Coronary artery (tissue), 2 donors: Measurements from ENCODE around the gene ZBTB20.

Source experiments
- DNase-seq: peaks from one replicate; pipeline ENCODE4 v3.0.0-alpha.2; 2017; ENCODE audit warnings: low spot score
- H3K27ac ChIP-seq, 2 donors: fragments of 200-600 bp; sonication (generic); one replicate each; pipeline ENCODE4 v1.5.1; 2016 to 2019
- H3K4me3 ChIP-seq: fragments of 200-600 bp; sonication (generic); 2 replicates; pipeline ENCODE4 v1.5.1; 2016; ENCODE audit warnings: mild to moderate bottlenecking, moderate library complexity
- CTCF ChIP-seq: fragments of 200-600 bp; sonication (generic); IDR thresholded peaks from one replicate; pipeline ENCODE4 v1.5.1; 2019; ENCODE audit warnings: antibody characterized with exemption

The ZBTB20 gene

DNA sequence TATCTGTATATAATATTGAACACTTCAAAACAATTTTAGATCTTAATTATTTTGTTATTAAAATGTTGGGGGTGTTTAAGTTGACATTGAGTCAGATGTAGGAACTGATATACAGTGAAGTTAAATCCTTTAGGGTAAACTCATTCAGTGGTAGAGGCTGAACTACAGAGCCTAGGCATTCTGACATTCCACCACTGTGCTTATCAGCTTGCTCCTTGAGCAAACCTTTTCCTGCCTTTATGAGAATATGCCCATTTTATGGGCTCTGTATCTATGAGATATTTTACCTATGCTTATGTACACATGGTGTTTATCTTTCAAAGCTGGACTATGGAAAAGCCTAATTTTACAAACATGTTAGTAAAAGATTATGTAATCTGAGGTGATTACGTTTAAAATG, 407.5 kb downstream of the ZBTB20 start:
- TF ChIP-seq CTCF = no peak
- Histone ChIP-seq H3K4me3 (no peak overlapping the region), H3K27ac (no peak overlapping the region)
- no peak for DNase-seq

- H3K4me3 ChIP-seq = no peak overlapping the region
- TF ChIP-seq CTCF = no peak
- no peak for DNase-seq
- no peak overlapping the region for H3K27ac ChIP-seq
Measured at GRCh38 chr3:114732353-114732752, 414.7 kb downstream of the ZBTB20 start.

- Histone ChIP-seq H3K4me3 (no peak overlapping the region), H3K27ac (no peak overlapping the region)
- DNase-seq = no peak
- TF ChIP-seq CTCF = no peak
Measured at GRCh38 chr3:114730397-114730796, 416.7 kb downstream of the ZBTB20 start.

DNA sequence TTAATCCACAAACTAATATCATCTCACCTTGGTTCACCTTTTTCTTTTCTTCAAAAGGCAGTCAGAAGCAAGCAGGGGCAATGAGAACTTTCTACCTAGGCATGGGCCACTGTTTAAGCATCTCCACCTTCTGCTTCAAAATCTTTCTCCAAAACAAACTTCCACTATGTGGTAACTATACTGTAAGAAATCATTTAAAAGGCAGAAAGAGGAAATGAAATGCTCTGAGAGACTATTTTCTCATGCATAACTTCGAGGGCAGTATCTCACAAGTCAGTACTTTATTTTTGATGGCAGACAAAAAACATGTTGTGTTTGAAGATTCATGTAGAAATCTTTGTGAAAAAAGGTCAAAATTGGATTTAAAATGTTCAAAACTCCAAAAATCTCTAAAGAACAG, 419.7 kb downstream of the ZBTB20 start:
- no peak for TF ChIP-seq CTCF
- no peak overlapping the region for H3K27ac ChIP-seq
- H3K4me3 ChIP-seq = no peak overlapping the region

DNA sequence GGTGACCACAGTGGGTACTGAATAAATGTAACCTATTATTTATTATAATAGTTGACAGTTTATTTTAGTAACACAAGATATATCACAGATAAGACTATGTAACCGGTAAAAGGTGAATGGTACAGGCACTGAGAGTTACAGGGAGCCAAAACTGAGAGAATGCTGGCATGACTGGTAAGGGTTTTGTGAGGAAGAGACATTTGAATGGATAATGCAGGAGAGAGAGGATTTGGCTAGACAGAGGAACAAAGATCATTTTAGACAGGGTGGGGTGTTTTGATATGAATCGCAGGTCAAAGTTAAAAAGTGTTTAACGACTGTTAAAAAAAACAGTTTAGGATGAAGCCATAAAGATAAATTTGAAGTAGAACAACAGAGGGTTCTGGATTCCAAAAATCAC, 421.1 kb downstream of the ZBTB20 start:
- DNase-seq = no peak
- no peak for TF ChIP-seq CTCF
- Histone ChIP-seq H3K27ac (no peak overlapping the region), H3K4me3 (no peak overlapping the region)

More for the DNA sequence above, 419.7 kb downstream of the ZBTB20 start:
- DNase-seq = no peak

DNA sequence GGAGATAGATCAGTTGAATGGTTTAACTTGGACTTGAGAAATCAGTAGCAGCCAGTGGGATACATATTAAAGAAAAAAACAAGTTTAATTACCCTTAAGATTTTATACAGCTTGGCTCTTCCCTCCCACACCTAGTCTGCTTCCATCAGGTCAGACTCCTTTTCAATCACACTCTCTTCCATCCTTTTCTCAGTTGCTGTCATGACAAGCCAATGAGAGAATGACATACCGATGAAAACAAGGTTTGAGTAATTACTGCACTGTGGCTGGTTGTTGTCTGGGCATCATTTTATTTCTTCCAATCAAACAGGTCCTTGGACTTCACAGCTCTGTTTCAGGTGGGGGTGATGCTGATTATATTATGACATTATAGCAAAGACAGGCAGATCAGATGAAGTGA, 424.6 kb downstream of the ZBTB20 start:
- TF ChIP-seq CTCF = no peak
- no peak overlapping the region for H3K4me3 ChIP-seq
- no peak for DNase-seq
- H3K27ac ChIP-seq = no peak overlapping the region

- no peak for DNase-seq
- TF ChIP-seq CTCF = no peak
- Histone ChIP-seq H3K4me3 (no peak overlapping the region), H3K27ac (no peak overlapping the region)
Measured at GRCh38 chr3:114721864-114722263, 425.2 kb downstream of the ZBTB20 start.
